ENCODE results near the gene DNPH1. TPM values are rescaled to one million over a fixed set of nuclear protein-coding genes. Genes with fewer than 3 reads are reported as not detected.

DNPH1 gene
- total RNA-seq, 1 experiment from 2014 or later, result 47.0 TPM

DNA sequence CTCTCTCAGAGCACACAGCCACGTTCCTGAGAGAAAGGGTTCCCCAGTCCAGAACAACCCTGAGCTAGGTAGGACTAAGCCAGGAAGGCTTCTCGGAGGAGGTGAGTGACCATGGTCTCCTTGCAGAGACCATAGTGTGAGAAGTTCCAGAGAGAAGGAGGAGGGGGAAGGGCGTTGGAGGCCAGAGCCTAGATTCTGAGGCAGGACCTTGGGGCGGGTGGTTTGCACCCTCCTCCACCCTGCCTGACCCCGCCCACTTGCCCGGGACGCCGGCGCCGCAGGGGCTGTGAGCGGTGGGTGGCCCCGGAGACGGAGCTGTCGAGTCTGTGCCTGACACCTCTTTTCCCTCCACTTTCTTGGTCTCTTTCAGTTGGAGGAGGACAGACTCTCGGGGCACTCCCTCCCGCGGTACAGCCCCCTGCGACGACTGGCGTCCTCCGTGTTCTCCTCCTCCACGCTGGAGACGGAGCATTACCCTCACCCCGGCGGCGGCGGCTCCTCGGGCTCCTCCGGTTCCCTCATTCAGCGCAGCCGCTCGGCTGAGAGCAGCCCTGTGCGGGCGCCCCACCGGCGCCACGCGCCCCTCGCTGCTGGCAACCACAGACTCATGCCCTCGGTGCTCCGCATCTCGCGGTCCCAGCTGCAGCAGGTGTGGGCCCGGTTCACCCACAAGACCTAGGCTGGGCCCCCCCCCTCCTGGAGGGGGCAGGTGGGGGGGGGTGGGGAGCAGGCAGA lies 40.2 kb upstream of the DNPH1 start:
- H3K4me1 ChIP-seq (ENCODE audit: insufficient read depth, low read length), result peaks cover 10% of the 10 kb centered on the region; the same call in 1 of the 2 replicates
- no peaks in the 10 kb centered on the region for H3K9me3 ChIP-seq (ENCODE audit: control insufficient read depth, low read depth, low read length)
- peak; percentile 38 for DNase-seq
- H4K20me1 ChIP-seq (ENCODE audit: control insufficient read depth, insufficient read depth, insufficient read length), result no peaks in the 10 kb centered on the region
- H3K36me3 Mint-ChIP-seq (ENCODE audit: insufficient read depth in 1 of 3, low read depth in 3 of 3), result no peaks in the 10 kb centered on the region; a peak in 1 of 7 replicates
- no peak overlapping the region for H2BK5ac ChIP-seq (ENCODE audit: insufficient read length, low read length)
- H4K91ac ChIP-seq (ENCODE audit: insufficient read length, low read depth, low read length), result no peak overlapping the region
- no peak overlapping the region for H2BK20ac ChIP-seq (ENCODE audit: low read depth, low read length, poor library complexity, severe bottlenecking)
- H4K5ac ChIP-seq (ENCODE audit: insufficient read length, low read depth, low read length), result no peak overlapping the region
- no peak overlapping the region for H2BK15ac ChIP-seq (ENCODE audit: low read depth, low read length)
- TF ChIP-seq, protein P1, sequence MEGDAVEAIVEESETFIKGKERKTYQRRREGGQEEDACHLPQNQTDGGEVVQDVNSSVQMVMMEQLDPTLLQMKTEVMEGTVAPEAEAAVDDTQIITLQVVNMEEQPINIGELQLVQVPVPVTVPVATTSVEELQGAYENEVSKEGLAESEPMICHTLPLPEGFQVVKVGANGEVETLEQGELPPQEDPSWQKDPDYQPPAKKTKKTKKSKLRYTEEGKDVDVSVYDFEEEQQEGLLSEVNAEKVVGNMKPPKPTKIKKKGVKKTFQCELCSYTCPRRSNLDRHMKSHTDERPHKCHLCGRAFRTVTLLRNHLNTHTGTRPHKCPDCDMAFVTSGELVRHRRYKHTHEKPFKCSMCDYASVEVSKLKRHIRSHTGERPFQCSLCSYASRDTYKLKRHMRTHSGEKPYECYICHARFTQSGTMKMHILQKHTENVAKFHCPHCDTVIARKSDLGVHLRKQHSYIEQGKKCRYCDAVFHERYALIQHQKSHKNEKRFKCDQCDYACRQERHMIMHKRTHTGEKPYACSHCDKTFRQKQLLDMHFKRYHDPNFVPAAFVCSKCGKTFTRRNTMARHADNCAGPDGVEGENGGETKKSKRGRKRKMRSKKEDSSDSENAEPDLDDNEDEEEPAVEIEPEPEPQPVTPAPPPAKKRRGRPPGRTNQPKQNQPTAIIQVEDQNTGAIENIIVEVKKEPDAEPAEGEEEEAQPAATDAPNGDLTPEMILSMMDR (conservative IDR thresholded peaks at IDR 0.05), result no peak
- no peak overlapping the region for H2BK12ac ChIP-seq (ENCODE audit: insufficient read length, low read depth, low read length)
- H3K79me2 ChIP-seq (ENCODE audit: insufficient read depth, low read length), result no peaks in the 10 kb centered on the region
- H3K27me3 ChIP-seq (ENCODE audit: insufficient read depth, low read length), result peaks cover 13% of the 10 kb centered on the region
- H3K27ac Mint-ChIP-seq, result no peak overlapping the region; a peak in 1 of 7 replicates
- H3K4me3 Mint-ChIP-seq, result peak overlapping the region; percentile 34 to 56; a peak in 3 of 5 replicates
- WGBS (ENCODE audit: extremely low coverage, insufficient read length, low lambda C conversion rate), result no CpG with 5 or more reads among the region's 44 CpGs
- no peak overlapping the region for H3K14ac ChIP-seq (ENCODE audit: insufficient read depth, low read length)
- no peak overlapping the region for H3T11ph ChIP-seq (ENCODE audit: low read length)
- H3K79me1 ChIP-seq (ENCODE audit: insufficient read depth, low read depth, low read length, poor library complexity, severe bottlenecking), result no peaks in the 10 kb centered on the region
- H3K23ac ChIP-seq (ENCODE audit: insufficient read length, low read depth, low read length), result no peak overlapping the region
- peak overlapping the region; percentile 12 for H3K4me2 ChIP-seq (ENCODE audit: insufficient read depth, insufficient read length, low read length)
- peaks cover 30 to 44% of the 10 kb centered on the region in 2 experiments for H3K4me1 Mint-ChIP-seq
- no peak overlapping the region for H3K27ac ChIP-seq (ENCODE audit: insufficient read length, low read depth, low read length)
- H3K27me3 Mint-ChIP-seq (ENCODE audit: low read depth), result peaks cover 64% of the 10 kb centered on the region
- H3K18ac ChIP-seq (ENCODE audit: insufficient read length, low read depth, low read length), result no peak overlapping the region
- H3K56ac ChIP-seq (ENCODE audit: insufficient read length, low read depth, low read length), result no peak overlapping the region
- no peak overlapping the region for H3K4ac ChIP-seq (ENCODE audit: low read depth, low read length)
- H2AK5ac ChIP-seq (ENCODE audit: insufficient read length, low read length), result no peak overlapping the region
- H3K9me3 Mint-ChIP-seq, result no peaks in the 10 kb centered on the region; a peak in 1 of 5 replicates
- no peak overlapping the region for H3K9ac ChIP-seq (ENCODE audit: extremely low read depth, insufficient read length, low read length)
- H2BK120ac ChIP-seq (ENCODE audit: low read depth, low read length, poor library complexity, severe bottlenecking), result no peak overlapping the region
- H3K23me2 ChIP-seq (ENCODE audit: insufficient read length, low read depth, low read length, poor library complexity, severe bottlenecking), result no peaks in the 10 kb centered on the region
- no peak overlapping the region for H4K8ac ChIP-seq (replicated peaks; ENCODE audit: insufficient read length, low read depth, low read length)
- H2AFZ ChIP-seq (ENCODE audit: low read length), result no peak overlapping the region
